ENCODE results near the gene LRRC27.

LRRC27 gene

DNA sequence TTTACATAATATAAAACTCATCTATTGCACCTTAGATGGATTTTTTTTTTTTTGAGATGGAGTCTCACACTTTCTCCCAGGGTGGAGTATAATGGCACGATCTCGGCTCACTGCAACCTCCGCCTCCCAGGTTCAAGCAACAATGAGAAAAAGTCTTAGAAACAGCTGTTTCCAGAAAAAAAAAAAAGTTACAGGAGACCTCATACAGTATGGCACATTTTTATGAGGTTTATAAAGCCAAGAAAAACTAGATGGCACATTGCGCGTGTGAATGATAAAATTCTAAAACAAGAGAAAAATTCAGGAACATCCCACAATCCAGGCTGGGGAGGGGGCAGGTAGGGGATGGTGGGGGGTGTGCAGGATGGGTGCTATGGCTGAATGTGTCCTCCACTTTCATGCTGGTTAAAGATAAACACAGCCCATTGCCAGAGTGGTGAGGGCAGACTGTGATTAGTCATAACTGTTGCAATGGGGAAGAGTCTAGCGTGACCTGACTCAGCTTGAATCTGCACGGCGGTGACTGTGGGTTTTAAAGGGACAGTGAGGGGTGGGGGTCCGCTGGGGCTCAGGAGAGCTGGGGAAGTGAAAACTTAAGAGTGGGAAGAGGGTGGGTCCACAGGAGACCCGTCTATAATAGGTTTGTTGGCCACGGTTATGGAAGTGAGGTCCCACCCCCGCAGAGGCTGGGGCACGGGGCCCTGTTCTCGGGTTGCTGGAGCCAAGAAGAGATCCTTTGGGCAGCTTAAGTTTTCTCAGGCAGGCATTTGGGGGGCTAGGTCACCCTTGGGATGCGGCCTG lies 11.9 kb upstream of the LRRC27 start:
- peaks cover 19% of the 10 kb centered on the region for H3K4me1 ChIP-seq (ENCODE audit: low read length)
- peak overlapping the region; percentile 47 for H3K27ac ChIP-seq (ENCODE audit: low read length)

DNA sequence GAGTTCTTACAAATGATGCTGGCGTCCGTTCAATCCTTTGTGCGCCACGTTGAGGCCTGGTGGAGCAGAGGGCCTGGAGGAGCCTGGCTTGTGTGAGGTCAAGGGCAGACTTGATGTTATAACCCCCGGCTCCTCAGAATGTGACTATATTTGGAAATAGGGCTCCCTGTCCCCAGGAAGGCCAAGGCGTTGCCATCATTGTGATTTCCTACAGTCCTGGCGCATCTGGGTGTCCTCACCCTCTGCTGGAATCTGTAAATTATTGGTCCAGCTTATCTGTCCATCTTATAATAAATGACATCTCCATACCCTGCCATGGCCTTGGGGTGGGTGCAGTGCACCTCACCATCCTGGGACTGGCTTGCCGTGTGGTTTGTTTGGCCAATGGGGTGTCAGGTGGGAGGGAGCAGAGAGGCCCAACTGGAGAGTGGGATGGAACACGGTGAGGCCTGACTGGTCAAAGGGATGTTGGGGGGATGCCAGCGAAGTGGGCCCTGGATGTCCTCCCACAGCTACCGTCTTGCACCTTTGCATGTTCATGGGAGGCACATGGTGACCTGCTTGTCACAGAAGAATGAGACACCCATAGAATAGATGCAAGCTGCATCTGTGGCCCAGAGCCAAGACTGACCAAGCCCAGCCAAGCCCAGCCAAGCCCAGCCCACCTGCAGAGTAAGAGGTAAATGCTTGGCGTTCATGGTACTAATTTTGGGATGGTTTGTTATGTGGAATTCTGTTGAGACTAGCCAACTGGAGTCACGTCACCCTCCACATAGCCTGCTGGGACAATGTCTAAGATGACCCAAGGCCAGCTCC lies 11.1 kb upstream of the LRRC27 start:
- Histone ChIP-seq H3K4me3 (ENCODE audit: low read length) (peak overlapping the region; percentile 57), H3K9me3 (ENCODE audit: insufficient read depth, low read length) (no peaks in the 10 kb centered on the region), H3K4me2 (ENCODE audit: low read length) (peak overlapping the region; percentile 89), H3K79me2 (ENCODE audit: low read length) (no peaks in the 10 kb centered on the region), H3K9ac (ENCODE audit: low read length) (peak overlapping the region; percentile 44; the same call in 1 of the 2 replicates), H3K36me3 (replicated peaks; ENCODE audit: low read depth, low read length) (no peaks in the 10 kb centered on the region), H2AFZ (ENCODE audit: low read depth, low read length) (no peak overlapping the region), H3K27me3 (ENCODE audit: low read depth, low read length) (peaks cover 6% of the 10 kb centered on the region; the same call in 1 of the 2 replicates), H4K20me1 (ENCODE audit: insufficient read depth, low read length) (no peaks in the 10 kb centered on the region), H3K27ac (ENCODE audit: low read length) (peak overlapping the region; percentile 47), H3K4me1 (ENCODE audit: low read length) (peaks cover 20% of the 10 kb centered on the region)
- TF ChIP-seq EZH2phosphoT487 (IDR thresholded peaks at IDR 0.05; ENCODE audit: low read depth), result no peak
- TF ChIP-seq, protein P1, sequence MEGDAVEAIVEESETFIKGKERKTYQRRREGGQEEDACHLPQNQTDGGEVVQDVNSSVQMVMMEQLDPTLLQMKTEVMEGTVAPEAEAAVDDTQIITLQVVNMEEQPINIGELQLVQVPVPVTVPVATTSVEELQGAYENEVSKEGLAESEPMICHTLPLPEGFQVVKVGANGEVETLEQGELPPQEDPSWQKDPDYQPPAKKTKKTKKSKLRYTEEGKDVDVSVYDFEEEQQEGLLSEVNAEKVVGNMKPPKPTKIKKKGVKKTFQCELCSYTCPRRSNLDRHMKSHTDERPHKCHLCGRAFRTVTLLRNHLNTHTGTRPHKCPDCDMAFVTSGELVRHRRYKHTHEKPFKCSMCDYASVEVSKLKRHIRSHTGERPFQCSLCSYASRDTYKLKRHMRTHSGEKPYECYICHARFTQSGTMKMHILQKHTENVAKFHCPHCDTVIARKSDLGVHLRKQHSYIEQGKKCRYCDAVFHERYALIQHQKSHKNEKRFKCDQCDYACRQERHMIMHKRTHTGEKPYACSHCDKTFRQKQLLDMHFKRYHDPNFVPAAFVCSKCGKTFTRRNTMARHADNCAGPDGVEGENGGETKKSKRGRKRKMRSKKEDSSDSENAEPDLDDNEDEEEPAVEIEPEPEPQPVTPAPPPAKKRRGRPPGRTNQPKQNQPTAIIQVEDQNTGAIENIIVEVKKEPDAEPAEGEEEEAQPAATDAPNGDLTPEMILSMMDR (IDR thresholded peaks at IDR 0.05; ENCODE audit: low read depth, low read length), result no peak

More for the DNA sequence above, 11.9 kb upstream of the LRRC27 start:
- Histone ChIP-seq H3K36me3 (replicated peaks; ENCODE audit: low read depth, low read length) (no peaks in the 10 kb centered on the region), H3K27me3 (ENCODE audit: low read depth, low read length) (peaks cover 6% of the 10 kb centered on the region; the same call in 1 of the 2 replicates), H3K4me2 (ENCODE audit: low read length) (peak overlapping the region; percentile 89), H4K20me1 (ENCODE audit: insufficient read depth, low read length) (no peaks in the 10 kb centered on the region), H2AFZ (ENCODE audit: low read depth, low read length) (no peak overlapping the region), H3K79me2 (ENCODE audit: low read length) (no peaks in the 10 kb centered on the region), H3K9me3 (ENCODE audit: insufficient read depth, low read length) (no peaks in the 10 kb centered on the region), H3K9ac (ENCODE audit: low read length) (peak overlapping the region; percentile 44), H3K4me3 (ENCODE audit: low read length) (peak overlapping the region; percentile 68)
- TF ChIP-seq, protein P1 (IDR thresholded peaks at IDR 0.05; ENCODE audit: low read depth, low read length), result no peak
- no peak for TF ChIP-seq EZH2phosphoT487 (IDR thresholded peaks at IDR 0.05; ENCODE audit: low read depth)

DNA sequence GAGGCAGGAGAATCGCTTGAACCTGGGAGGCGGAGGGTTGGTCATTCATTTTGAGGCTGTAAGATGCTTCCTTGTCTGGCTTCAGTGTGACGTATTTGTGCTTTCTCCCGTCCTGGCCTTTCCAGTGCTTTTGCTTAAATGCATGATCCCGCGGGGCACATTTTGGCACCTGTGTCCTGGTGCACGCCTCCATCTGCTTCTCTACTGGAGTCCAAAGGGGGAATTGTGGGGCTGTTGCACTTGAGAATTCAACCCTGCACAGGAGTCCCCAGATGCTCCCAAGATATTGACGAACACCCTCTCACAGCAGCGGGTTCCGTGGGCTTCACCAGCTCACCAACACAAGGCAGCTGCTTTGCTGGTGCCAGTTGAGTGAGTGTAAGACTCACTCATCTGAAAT lies 10.3 kb upstream of the LRRC27 start:
- no peak overlapping the region for H3K4me2 ChIP-seq (ENCODE audit: low read length)

More for the DNA sequence above, 10.3 kb upstream of the LRRC27 start:
- Histone ChIP-seq H2AFZ (ENCODE audit: low read depth, low read length) (no peak overlapping the region), H3K4me3 (ENCODE audit: low read length) (no peak overlapping the region), H3K36me3 (replicated peaks; ENCODE audit: low read depth, low read length) (peaks cover 4% of the 10 kb centered on the region), H3K79me2 (ENCODE audit: low read length) (peaks cover 2% of the 10 kb centered on the region; the same call in 1 of the 2 replicates), H3K9me3 (ENCODE audit: insufficient read depth, low read length) (no peaks in the 10 kb centered on the region), H3K9ac (ENCODE audit: low read length) (no peak overlapping the region), H3K27ac (ENCODE audit: low read length) (no peak overlapping the region), H3K4me1 (ENCODE audit: low read length) (peaks cover 28% of the 10 kb centered on the region), H3K27me3 (ENCODE audit: low read depth, low read length) (peaks cover 6% of the 10 kb centered on the region; the same call in 1 of the 2 replicates), H4K20me1 (ENCODE audit: insufficient read depth, low read length) (no peaks in the 10 kb centered on the region)
- TF ChIP-seq EZH2phosphoT487 (IDR thresholded peaks at IDR 0.05; ENCODE audit: low read depth), result no peak
- TF ChIP-seq, protein P1 (IDR thresholded peaks at IDR 0.05; ENCODE audit: low read depth, low read length), result no peak

Measured in OCI-LY3 (cell line).